GM12801 (cell line): Measurements from ENCODE around the gene RABGGTA.

Source experiments
- TF ChIP-seq, protein P1 (sequence below): IDR thresholded peaks from one replicate; pipeline ENCODE4 v1.5.1; 2011; ENCODE audit warnings: control low read depth; ENCODE audit not compliant: insufficient read length; ENCODE audit errors: extremely low read depth

Gene RABGGTA

GRCh38 chr14:24271134-24271833 lies at the start of gene RABGGTA:
RABGGTA (minus strand) TSS chr14:24271597; CDS start chr14:24271115, 482 bp downstream.
- TF ChIP-seq, protein P1, sequence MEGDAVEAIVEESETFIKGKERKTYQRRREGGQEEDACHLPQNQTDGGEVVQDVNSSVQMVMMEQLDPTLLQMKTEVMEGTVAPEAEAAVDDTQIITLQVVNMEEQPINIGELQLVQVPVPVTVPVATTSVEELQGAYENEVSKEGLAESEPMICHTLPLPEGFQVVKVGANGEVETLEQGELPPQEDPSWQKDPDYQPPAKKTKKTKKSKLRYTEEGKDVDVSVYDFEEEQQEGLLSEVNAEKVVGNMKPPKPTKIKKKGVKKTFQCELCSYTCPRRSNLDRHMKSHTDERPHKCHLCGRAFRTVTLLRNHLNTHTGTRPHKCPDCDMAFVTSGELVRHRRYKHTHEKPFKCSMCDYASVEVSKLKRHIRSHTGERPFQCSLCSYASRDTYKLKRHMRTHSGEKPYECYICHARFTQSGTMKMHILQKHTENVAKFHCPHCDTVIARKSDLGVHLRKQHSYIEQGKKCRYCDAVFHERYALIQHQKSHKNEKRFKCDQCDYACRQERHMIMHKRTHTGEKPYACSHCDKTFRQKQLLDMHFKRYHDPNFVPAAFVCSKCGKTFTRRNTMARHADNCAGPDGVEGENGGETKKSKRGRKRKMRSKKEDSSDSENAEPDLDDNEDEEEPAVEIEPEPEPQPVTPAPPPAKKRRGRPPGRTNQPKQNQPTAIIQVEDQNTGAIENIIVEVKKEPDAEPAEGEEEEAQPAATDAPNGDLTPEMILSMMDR = no peak

GRCh38 chr14:24317141-24317928 lies 45.9 kb upstream of the RABGGTA start:
- TF ChIP-seq, protein P1 = no peak

GRCh38 chr14:24316597-24316950 lies 45.2 kb upstream of the RABGGTA start:
- TF ChIP-seq, protein P1 = no peak

DNA sequence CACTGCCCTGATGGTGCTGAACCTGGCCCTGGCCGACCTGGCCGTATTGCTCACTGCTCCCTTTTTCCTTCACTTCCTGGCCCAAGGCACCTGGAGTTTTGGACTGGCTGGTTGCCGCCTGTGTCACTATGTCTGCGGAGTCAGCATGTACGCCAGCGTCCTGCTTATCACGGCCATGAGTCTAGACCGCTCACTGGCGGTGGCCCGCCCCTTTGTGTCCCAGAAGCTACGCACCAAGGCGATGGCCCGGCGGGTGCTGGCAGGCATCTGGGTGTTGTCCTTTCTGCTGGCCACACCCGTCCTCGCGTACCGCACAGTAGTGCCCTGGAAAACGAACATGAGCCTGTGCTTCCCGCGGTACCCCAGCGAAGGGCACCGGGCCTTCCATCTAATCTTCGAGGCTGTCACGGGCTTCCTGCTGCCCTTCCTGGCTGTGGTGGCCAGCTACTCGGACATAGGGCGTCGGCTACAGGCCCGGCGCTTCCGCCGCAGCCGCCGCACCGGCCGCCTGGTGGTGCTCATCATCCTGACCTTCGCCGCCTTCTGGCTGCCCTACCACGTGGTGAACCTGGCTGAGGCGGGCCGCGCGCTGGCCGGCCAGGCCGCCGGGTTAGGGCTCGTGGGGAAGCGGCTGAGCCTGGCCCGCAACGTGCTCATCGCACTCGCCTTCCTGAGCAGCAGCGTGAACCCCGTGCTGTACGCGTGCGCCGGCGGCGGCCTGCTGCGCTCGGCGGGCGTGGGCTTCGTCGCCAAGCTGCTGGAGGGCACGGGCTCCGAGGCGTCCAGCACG lies 44.6 kb upstream of the RABGGTA start:
- TF ChIP-seq, protein P1 = no peak

DNA sequence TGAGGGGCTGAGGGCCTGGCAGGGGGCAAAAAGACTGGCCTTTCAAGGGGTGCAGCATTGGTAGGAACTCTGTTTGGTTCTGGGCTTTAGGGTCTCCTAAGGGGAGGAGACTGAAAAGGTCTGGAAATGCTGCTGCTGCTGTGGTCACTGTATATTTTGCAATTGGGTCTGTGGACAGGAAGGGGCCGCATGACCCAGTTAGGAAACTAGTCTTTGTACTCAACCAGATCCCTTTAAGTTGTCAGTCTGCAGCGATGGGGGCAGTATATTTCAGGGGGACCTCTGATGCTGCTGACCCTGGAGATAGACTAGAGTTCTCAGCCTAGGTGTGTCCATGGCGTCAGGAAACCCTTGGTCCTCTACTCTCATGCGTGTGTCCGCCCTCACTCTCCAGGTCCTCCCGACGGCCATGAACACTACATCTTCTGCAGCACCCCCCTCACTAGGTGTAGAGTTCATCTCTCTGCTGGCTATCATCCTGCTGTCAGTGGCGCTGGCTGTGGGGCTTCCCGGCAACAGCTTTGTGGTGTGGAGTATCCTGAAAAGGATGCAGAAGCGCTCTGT lies 43.9 kb upstream of the RABGGTA start:
- TF ChIP-seq, protein P1 = no peak

GRCh38 chr14:24314377-24315193 lies 43.2 kb upstream of the RABGGTA start:
- TF ChIP-seq, protein P1 = no peak
